Neuronal stem cell (in vitro differentiated cells): Measurements from ENCODE around the gene FOXL2NB.

Experiments
- DNase-seq: peaks from one replicate; pipeline ENCODE4 v3.0.0-alpha.2; 2013; ENCODE audit warnings: low spot score
- H2AFZ ChIP-seq: one replicate; pipeline ENCODE4 v1.6.1; 2013; ENCODE audit warnings: mild to moderate bottlenecking, low read length, inconsistent platforms
- H2AK5ac ChIP-seq: 2 replicates; pipeline ENCODE4 v1.6.1; 2013; ENCODE audit warnings: low read depth, mild to moderate bottlenecking, inconsistent platforms, low read length, moderate library complexity, mixed read lengths
- H2BK120ac ChIP-seq: 2 replicates; pipeline ENCODE4 v1.6.1; 2013; ENCODE audit warnings: low read depth, mild to moderate bottlenecking, inconsistent platforms, low read length, moderate library complexity, mixed read lengths
- H2BK12ac ChIP-seq: one replicate; pipeline ENCODE4 v1.6.1; 2013; ENCODE audit warnings: low read length, inconsistent platforms
- H2BK15ac ChIP-seq: 2 replicates; pipeline ENCODE4 v1.6.1; 2013; ENCODE audit warnings: mild to moderate bottlenecking, low read length, inconsistent platforms, mixed read lengths
- H2BK5ac ChIP-seq: one replicate; pipeline ENCODE4 v1.6.1; 2013; ENCODE audit warnings: inconsistent platforms, mild to moderate bottlenecking, low read length, moderate library complexity
- H3K14ac ChIP-seq: one replicate; pipeline ENCODE4 v1.6.1; 2013; ENCODE audit warnings: low read length, inconsistent platforms
- H3K18ac ChIP-seq: 2 replicates; pipeline ENCODE4 v1.6.1; 2013; ENCODE audit warnings: low read length, inconsistent platforms
- H3K23ac ChIP-seq: 2 replicates; pipeline ENCODE4 v1.6.1; 2013; ENCODE audit warnings: low read depth, mild to moderate bottlenecking, mixed read lengths, low read length, inconsistent platforms; ENCODE audit not compliant: poor library complexity
- H3K27ac ChIP-seq: replicated peaks from 3 replicates; pipeline ENCODE4 v1.5.1; 2013; ENCODE audit warnings: low read length, inconsistent platforms
- H3K27me3 ChIP-seq, 3 experiments: 2 replicates each; pipeline ENCODE4 v1.6.1; 2013; ENCODE audit warnings: low read length in 3 of 3, mild to moderate bottlenecking in 2 of 3, inconsistent platforms in 1 of 3, low read depth in 1 of 3, mixed read lengths in 1 of 3, moderate library complexity in 1 of 3; ENCODE audit not compliant: control insufficient read depth in 3 of 3, insufficient read depth in 3 of 3
- H3K36me3 ChIP-seq, 2 donors: replicated peaks in 1 of 2; 2 replicates each; pipeline ENCODE4 v1.6.1; 2013; ENCODE audit warnings: low read length in 2 of 2; ENCODE audit not compliant: control insufficient read depth in 2 of 2, insufficient read depth in 2 of 2
- H3K4ac ChIP-seq: 2 replicates; pipeline ENCODE4 v1.6.1; 2013; ENCODE audit warnings: inconsistent platforms, mild to moderate bottlenecking, low read length, moderate library complexity
- H3K4me1 ChIP-seq, 2 donors: 1 replicate in 1 of 2; 2 replicates in 1 of 2; pipeline ENCODE4 v1.6.1; 2013; ENCODE audit warnings: low read length in 2 of 2, low read depth in 1 of 2; ENCODE audit not compliant: control insufficient read depth in 2 of 2, insufficient read depth in 1 of 2
- H3K4me2 ChIP-seq: one replicate; pipeline ENCODE4 v1.6.1; 2013; ENCODE audit warnings: mild to moderate bottlenecking, low read length, inconsistent platforms; ENCODE audit not compliant: insufficient read depth, poor library complexity, severe bottlenecking
- H3K4me3 ChIP-seq, 2 donors: 2 replicates each; pipeline ENCODE4 v1.5.1; 2013; ENCODE audit warnings: low read length in 2 of 2, mild to moderate bottlenecking in 2 of 2, inconsistent platforms in 1 of 2, moderate library complexity in 1 of 2
- H3K79me1 ChIP-seq: one replicate; pipeline ENCODE4 v1.6.1; 2013; ENCODE audit warnings: low read depth, mild to moderate bottlenecking, inconsistent platforms, low read length, moderate library complexity
- H3K9ac ChIP-seq: one replicate; pipeline ENCODE4 v1.6.1; 2013; ENCODE audit warnings: mild to moderate bottlenecking, low read depth, low read length, inconsistent platforms; ENCODE audit not compliant: poor library complexity
- H3K9me3 ChIP-seq, 2 donors: replicated peaks in 1 of 2; 2 replicates each; pipeline versions ENCODE3 to v1.6.1; 2013; ENCODE audit warnings: low read length in 2 of 2, mild to moderate bottlenecking in 2 of 2, inconsistent platforms in 1 of 2, low read depth in 1 of 2, mixed read lengths in 1 of 2, moderate library complexity in 1 of 2; ENCODE audit not compliant: control insufficient read depth in 2 of 2, insufficient read depth in 1 of 2
- H4K8ac ChIP-seq: one replicate; pipeline ENCODE4 v1.6.1; 2013; ENCODE audit warnings: low read depth, mild to moderate bottlenecking, inconsistent platforms, low read length, moderate library complexity
- H4K91ac ChIP-seq: one replicate; pipeline ENCODE4 v1.6.1; 2013; ENCODE audit warnings: low read length, low read depth, mild to moderate bottlenecking, inconsistent platforms; ENCODE audit not compliant: poor library complexity
- WGBS, 2 donors: extraction: QIAGEN DNeasy Blood & Tissue Kit; methylation state at CpG; one replicate each; pipeline ENCODE4 v1.1.7; 2013; ENCODE audit warnings: missing lambda C conversion rate in 2 of 2, mixed read lengths in 1 of 2; ENCODE audit not compliant: insufficient read length in 2 of 2, insufficient replicate concordance in 1 of 2; ENCODE audit errors: extremely low coverage in 2 of 2; 5-methylcytosine and 5-hydroxymethylcytosine counted together

FOXL2NB gene

GRCh38 chr3:138971766-138972320, 24.8 kb downstream of the FOXL2NB start:
- Histone ChIP-seq H3K18ac (no peak overlapping the region), H2AK5ac (no peak overlapping the region), H3K9me3 (no peaks in the 10 kb centered on the region), H4K91ac (no peak overlapping the region), H3K79me1 (no peaks in the 10 kb centered on the region), H2BK12ac (no peak overlapping the region), H2BK120ac (no peak overlapping the region), H2BK15ac (no peak overlapping the region), H4K8ac (no peak overlapping the region), H3K9ac (no peak overlapping the region), H3K27me3 (no peaks in the 10 kb centered on the region), H3K23ac (no peak overlapping the region), H2BK5ac (no peak overlapping the region), H2AFZ (no peak overlapping the region), H3K14ac (no peak overlapping the region), H3K27ac (no peak overlapping the region), H3K4me3 (no peak overlapping the region), H3K4me1 (peaks cover 0 to 5% of the 10 kb centered on the region in 2 donors), H3K36me3 (no peaks in the 10 kb centered on the region), H3K4ac (no peak overlapping the region), H3K4me2 (no peak overlapping the region)
- WGBS, 2 donors = no CpG with 5 or more reads among the region's 6 CpGs
- DNase-seq = no peak

DNA sequence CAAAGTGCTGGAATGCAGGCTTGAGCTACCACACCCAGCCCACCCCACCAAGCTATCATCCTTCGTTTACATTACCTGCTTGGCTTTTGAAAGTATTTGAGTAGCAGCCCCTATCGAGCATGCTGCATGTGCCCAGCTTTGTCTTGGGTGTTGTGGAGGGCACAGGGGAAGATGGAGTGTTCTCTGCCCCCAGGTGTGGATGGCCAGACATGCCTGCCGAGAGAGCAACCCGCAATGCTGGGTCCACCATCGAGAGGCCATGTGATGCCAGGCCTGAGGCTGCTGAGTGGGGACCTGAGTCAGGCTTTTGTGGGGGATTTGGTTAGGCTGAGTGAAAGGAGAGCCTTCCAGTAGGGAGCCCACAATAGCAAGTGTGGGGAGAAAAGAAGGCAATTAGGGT, 25.9 kb downstream of the FOXL2NB start:
- Histone ChIP-seq H2BK5ac (no peak overlapping the region), H3K4me1 (peaks cover 0 to 5% of the 10 kb centered on the region in 2 donors), H3K4me3 (no peak overlapping the region), H2BK12ac (no peak overlapping the region), H3K4ac (no peak overlapping the region), H2BK15ac (peak overlapping the region; percentile 45), H2BK120ac (no peak overlapping the region), H3K9me3 (no peaks in the 10 kb centered on the region), H4K8ac (no peak overlapping the region), H2AK5ac (no peak overlapping the region), H3K27me3 (no peaks in the 10 kb centered on the region), H3K79me1 (no peaks in the 10 kb centered on the region), H2AFZ (no peak overlapping the region), H3K9ac (no peak overlapping the region), H3K36me3 (no peaks in the 10 kb centered on the region), H3K18ac (no peak overlapping the region), H3K4me2 (no peak overlapping the region), H4K91ac (no peak overlapping the region), H3K23ac (peak overlapping the region; percentile 32), H3K14ac (no peak overlapping the region), H3K27ac (no peak overlapping the region)
- no peak for DNase-seq
- WGBS, 2 donors = no CpG with 5 or more reads among the region's 5 CpGs

DNA sequence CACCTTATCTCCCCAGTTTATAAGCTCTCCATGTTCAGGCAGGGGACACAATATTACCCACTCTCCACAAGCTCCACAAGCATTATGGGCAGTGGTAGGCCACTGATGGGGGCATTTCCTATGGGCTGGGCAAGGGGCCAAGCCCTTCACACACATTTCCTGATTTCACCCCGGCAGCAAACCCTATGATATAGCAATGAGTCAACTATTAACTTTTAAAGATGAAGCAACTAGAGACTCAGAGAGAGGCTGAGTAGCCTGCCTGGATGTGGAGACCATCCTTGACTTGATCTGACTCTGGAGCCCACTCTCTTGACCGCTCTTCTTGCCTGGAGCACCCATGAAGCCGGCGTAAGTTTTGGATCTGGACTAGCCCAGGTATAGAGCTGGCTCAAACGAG, 27.4 kb downstream of the FOXL2NB start:
- Histone ChIP-seq H2AK5ac (no peak overlapping the region), H2BK15ac (no peak overlapping the region), H3K18ac (no peak overlapping the region), H3K79me1 (no peaks in the 10 kb centered on the region), H2BK12ac (no peak overlapping the region), H3K9me3 (no peaks in the 10 kb centered on the region), H3K36me3 (no peaks in the 10 kb centered on the region), H4K8ac (no peak overlapping the region), H2BK120ac (no peak overlapping the region), H3K23ac (no peak overlapping the region), H3K4ac (no peak overlapping the region), H3K4me1 (peaks cover 0 to 5% of the 10 kb centered on the region in 2 donors), H3K27ac (no peak overlapping the region), H2BK5ac (no peak overlapping the region), H3K4me2 (no peak overlapping the region), H3K14ac (no peak overlapping the region), H2AFZ (no peak overlapping the region), H3K9ac (no peak overlapping the region), H4K91ac (no peak overlapping the region), H3K27me3 (no peaks in the 10 kb centered on the region), H3K4me3 (no peak overlapping the region)
- WGBS, 2 donors = no CpG with 5 or more reads among the region's 5 CpGs
- DNase-seq = no peak

GRCh38 chr3:138975351-138975750, 28.3 kb downstream of the FOXL2NB start:
- Histone ChIP-seq H3K79me1 (no peaks in the 10 kb centered on the region), H3K9ac (no peak overlapping the region), H3K4me1 (peaks cover 0 to 5% of the 10 kb centered on the region in 2 donors), H2BK120ac (no peak overlapping the region), H4K91ac (no peak overlapping the region), H3K27ac (no peak overlapping the region), H3K4ac (no peak overlapping the region), H2BK15ac (no peak overlapping the region), H4K8ac (no peak overlapping the region), H3K27me3 (no peaks in the 10 kb centered on the region), H3K4me3 (no peak overlapping the region), H2BK12ac (no peak overlapping the region), H3K36me3 (no peaks in the 10 kb centered on the region), H3K14ac (no peak overlapping the region), H3K9me3 (no peaks in the 10 kb centered on the region), H3K18ac (no peak overlapping the region), H2AK5ac (no peak overlapping the region), H3K23ac (no peak overlapping the region), H2AFZ (no peak overlapping the region), H3K4me2 (no peak overlapping the region), H2BK5ac (no peak overlapping the region)
- no peak for DNase-seq
- WGBS, 2 donors = no CpG with 5 or more reads among the region's 8 CpGs
